Prostate gland (tissue), 1 donor: Measurements from ENCODE around the gene ATP6V1G2.

Experiments
- POLR2A ChIP-seq: fragments of 450-650 bp; IDR thresholded peaks from one replicate; pipeline ENCODE4 v1.6.1; 2016; ENCODE audit warnings: antibody characterized with exemption, mild to moderate bottlenecking
- POLR2AphosphoS5 ChIP-seq: sonication (generic); formaldehyde crosslinking; IDR thresholded peaks from one replicate; pipeline ENCODE4 v1.6.1; 2017; ENCODE audit warnings: antibody characterized with exemption

GRCh38 chr6:31575335-31575901, 29.0 kb upstream of the ATP6V1G2 start, which contains the start of gene TNF:
- TF ChIP-seq POLR2A: no peak
- no peak for TF ChIP-seq POLR2AphosphoS5
